Stimulated activated CD4-positive, alpha-beta T cell treated with anti-CD3 and anti-CD28 coated beads, Interleukin-12 subunit alpha, Interleukin-12 subunit beta, amount 100 ng/mL, for 24 hours (primary cell): ENCODE results near the gene GNAQ.
"Not testable (repeated sequence)": the region's sequence is repeated elsewhere in the genome, so short reads cannot be mapped to it uniquely, and the experiment has no call there.

ENCODE experiments used
- DNase-seq, 2 experiments: peaks; one replicate each; pipeline ENCODE4 v3.0.0-alpha.2; 2020; ENCODE audit warnings: low read depth in 2 of 2

The GNAQ gene

DNA sequence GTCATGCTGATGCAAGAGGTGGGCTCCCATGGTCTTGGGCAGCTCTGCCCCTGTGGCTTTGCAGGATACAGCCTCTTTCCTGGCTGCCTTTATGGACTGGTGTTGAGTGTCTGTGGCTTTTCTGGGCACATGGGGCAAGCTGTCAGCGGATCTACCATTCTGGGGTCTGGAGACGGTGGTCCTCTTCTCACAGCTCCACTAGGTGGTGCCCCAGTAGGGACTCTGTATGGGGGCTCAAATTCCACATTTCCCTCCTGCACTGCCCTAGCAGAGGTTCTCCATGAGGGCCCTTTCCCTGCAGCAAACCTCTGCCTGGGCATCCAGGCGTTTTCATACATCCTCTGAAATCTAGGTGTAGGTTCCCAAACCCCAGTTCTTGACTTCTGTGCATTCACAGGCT, 340.9 kb downstream of the GNAQ start:
- DNase-seq: not testable (repeated sequence)

DNA sequence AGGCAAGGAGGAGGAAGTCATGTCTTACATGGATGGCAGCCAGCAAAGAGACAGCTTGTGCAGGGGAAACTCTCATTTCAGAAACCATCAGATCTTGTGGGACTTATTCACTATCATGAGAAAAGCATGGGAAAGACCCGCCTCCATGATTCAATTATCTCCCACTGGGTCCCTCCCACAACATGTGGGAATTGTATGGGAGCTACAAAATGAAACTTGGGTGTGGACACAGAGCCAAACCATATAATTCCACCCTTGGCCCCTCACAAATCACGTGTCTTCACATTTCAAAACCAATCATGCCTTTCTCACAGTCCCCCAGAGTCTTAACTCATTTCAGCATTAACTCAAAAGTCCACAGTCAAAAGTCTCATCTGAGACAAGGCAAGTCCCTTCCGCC, 341.5 kb downstream of the GNAQ start:
- not testable (repeated sequence) for DNase-seq

DNA sequence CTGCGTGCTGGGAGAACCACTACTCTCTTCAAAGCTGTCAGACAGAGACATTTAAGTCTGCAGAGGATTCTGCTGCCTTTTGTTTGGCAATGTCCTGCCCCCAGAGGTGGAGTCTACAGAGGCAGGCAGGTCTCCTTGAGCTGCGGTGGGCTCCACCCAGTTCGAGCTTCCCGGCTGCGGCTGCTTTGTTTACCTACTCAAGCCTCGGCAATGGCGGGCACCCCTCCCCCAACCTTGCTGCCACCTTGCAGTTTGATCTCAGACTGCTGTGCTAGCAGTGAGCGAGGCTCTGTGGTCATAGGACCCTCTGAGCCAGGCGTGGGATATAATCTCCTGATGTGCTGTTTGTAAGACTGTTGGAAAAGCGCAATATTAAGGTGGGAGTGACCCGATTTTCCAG, 343.9 kb downstream of the GNAQ start:
- DNase-seq: not testable (repeated sequence)

DNA sequence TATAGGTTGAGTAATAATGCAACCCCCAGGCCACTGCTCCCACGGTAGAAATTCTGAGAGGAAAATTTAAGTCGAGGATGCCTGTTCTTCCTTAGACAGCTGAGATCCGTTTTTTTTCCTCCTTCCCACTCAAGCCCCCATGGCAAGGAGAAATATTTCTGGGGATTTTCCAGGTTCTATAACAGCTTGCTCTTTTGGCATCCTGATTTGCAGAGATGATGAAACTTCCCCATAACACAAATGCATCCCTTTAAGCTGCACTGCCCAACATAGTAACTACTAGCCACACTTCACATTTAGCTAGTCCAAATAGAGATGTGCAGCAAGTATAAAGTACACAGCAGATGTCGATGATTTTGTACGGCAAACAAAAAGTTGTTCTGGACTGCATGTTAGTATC, 351.0 kb downstream of the GNAQ start:
- DNase-seq: no peak

DNA sequence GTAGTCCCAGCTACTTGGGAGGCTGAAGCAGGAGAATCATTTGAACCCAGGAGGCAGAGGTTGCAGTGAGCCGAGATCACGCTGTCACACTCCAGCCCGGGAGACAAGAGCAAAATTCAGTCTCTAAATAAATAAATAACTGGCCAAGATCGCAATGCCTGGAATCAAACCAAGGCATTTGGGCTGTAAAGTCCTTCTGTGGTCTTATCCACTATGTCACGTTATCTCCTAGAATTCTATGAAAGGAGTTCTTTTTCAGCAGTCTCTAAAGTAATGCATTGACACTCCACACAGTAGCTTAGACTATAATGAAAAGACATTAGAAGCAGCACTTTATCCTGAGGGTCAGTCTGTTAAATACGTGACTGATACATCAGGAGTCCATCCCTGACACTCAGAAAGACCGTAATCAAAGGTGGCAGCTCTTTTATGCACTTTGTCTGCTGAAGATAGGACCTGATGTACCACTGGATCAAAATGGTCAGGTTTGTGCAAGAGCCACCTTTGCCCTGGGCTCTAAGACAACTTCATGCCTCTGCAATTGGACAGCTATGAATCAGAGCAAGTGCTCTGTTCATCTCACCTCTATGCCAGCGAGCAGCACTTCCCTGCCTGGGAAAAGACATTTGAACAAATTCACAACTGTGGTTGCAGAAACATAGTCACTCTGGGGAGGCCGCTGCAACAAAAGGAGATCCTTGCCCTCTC, 351.8 kb downstream of the GNAQ start:
- DNase-seq: no peak

DNA sequence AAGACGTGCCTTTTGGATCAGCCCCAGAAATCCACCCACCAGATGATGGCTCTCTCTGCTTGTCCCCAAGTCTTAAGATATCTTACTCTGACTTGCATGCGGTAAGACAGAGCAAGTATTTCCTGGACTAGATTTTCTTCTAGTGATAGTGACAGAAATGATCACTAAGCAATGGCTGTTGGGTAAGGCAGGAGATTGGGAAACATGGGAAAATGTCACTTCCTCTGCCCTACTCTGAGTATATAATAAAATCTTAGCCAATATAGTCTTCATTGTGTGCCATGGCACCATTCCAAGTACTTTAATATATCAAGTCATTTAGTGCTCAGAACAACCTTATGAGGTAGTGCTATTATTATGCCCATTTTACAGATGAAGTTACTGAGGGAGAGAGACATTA, 352.5 kb downstream of the GNAQ start:
- DNase-seq: no peak

DNA sequence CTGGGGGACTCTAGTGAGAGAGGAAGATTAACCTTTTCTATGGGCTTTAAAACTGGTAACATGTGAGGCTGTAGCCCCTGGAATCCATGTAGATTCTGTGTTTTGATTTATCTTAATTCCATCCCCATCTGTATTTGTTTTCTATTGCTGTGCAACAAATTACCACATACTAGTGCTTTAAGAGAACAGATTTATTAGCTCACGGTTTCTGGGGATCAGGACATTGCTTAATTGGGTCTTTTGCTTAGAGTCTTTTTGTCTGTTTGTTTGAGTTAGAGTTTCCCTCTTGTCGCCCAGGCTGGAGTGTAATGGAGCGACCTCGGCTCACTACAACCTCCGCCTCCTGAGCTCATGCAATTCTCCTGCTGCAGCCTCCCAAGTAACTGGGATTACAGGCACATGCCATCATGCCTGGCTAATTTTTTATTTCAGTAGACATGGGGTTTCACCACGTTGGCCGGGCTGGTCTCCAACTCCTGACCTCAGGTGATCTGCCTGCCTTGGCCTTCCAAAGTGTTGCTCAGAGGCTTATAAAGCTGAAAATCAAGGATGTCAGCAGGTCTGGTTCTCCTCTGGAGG, 353.6 kb downstream of the GNAQ start:
- DNase-seq: no peak

DNA sequence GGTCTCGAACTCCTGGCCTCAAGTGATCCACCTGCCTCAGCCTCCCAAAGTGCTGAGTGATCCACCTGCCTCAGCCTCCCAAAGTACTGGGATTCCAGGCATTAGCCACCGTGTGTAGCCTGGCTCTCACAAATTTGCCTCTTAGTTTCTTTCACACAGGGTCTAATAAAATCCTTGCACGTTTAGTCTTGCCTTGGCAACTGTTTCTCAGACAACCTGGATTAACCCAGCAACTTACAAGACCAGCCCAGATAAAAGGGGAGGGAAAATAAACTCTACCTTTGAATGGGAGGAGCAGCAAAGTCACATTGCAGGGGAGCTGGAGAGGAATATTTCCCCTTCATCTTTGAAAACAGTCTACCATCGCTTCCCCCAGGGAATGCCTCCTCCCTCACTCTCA, 354.2 kb downstream of the GNAQ start:
- no peak for DNase-seq

DNA sequence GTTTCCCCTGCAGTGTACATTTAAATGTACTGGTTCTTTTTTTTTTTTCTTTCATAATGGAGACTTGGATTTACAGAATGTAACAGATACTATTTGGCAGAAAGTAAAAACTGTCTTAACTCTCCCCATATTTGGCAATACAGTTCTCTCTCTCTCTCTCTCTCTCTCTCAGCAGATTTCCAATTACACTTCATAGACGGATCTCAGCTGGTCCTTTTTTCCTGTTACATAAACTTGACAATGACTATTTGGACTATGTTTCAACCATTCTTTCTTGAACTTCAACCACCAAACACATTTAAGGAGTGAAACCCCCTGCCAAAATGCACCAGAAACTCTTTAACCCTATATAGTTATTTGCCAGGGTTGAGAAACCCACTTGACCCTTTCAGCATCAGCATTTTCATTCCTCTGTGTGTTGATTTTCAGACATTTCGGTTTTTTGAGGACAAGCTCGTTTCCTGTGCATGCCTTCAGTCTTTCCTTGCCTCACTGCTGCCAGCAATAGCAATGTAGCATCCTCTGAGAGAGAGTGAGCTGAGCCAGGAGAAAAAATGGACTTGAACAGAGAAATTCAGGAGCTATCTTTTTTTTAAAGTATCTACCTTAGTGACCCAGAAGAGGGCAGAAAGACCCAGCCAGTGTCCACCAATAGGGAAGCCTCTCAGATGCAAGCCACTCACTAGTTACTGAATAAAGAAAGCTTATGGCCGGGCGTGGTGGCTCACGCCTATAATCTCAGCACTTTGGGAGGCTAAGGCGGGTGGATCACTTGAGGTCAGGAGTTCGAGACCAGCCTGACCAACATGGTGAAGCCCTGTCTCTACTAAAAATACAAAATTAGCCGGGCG, 357.4 kb downstream of the GNAQ start:
- no peak for DNase-seq

DNA sequence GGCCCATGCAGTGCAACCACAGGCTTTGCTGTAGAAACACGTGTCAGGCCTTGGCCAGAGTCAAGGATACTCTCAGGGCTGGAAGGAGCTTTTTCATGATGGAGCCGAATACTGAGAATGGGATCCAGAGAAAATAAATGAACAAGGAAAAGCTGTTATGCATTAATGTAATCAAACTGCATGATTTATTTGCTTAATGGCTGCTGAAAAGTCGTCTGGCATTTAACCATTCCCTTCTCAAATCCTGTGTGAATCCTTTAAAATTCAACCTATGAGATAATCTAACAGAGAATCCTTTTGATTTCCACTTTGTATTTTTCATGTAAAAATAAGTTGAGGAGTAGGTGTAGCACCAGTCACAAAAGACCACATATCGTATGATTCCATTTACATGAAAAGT, 359.4 kb downstream of the GNAQ start:
- DNase-seq: no peak

DNA sequence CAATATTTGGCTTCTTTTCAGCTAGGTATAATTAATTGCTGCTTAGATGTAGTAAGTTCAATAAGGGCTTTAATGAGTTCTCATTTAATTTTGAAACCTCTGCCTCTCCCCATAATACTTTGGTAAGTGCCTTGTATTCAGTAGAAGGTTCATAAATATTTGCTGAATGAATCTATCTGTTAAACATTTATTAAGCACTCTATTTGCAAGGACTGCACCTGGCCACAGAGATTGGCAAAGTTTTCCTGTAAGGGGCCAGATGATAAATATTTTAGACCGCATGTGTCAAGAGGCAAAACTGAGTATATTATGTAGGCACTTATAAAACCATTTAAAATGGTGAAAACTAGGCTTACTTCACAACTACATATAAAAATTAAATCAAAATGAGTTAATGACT, 364.5 kb downstream of the GNAQ start:
- no peak for DNase-seq
